GM19193 (cell line): ENCODE measurements around the gene CSNK1G3.

Source experiments
- POLR2A ChIP-seq: IDR thresholded peaks from 4 replicates; pipeline ENCODE4 v1.6.1; 2011; ENCODE audit not compliant: insufficient read depth, insufficient read length; ENCODE audit errors: extremely low read depth

The CSNK1G3 gene

GRCh38 chr5:123538670-123539459 is 26.9 kb downstream of the CSNK1G3 start:
- no peak for TF ChIP-seq POLR2A

- no peak for TF ChIP-seq POLR2A
Measured at GRCh38 chr5:123540534-123540933, 28.6 kb downstream of the CSNK1G3 start.

GRCh38 chr5:123543438-123543837 is 31.5 kb downstream of the CSNK1G3 start:
- no peak for TF ChIP-seq POLR2A

- no peak for TF ChIP-seq POLR2A
Measured at GRCh38 chr5:123545506-123545905, 33.5 kb downstream of the CSNK1G3 start.

- no peak for TF ChIP-seq POLR2A
Measured at GRCh38 chr5:123546657-123547056, 34.7 kb downstream of the CSNK1G3 start.

GRCh38 chr5:123549256-123549904 is 37.4 kb downstream of the CSNK1G3 start:
- no peak for TF ChIP-seq POLR2A

- no peak for TF ChIP-seq POLR2A
Measured at GRCh38 chr5:123554601-123555000, 42.6 kb downstream of the CSNK1G3 start.

- no peak for TF ChIP-seq POLR2A
Measured at GRCh38 chr5:123557907-123558306, 45.9 kb downstream of the CSNK1G3 start.

GRCh38 chr5:123558762-123559433 is 46.9 kb downstream of the CSNK1G3 start:
- TF ChIP-seq POLR2A: no peak

GRCh38 chr5:123559434-123559775 is 47.4 kb downstream of the CSNK1G3 start:
- no peak for TF ChIP-seq POLR2A

- no peak for TF ChIP-seq POLR2A
Measured at GRCh38 chr5:123561230-123561629, 49.3 kb downstream of the CSNK1G3 start.

- no peak for TF ChIP-seq POLR2A
Measured at GRCh38 chr5:123571927-123572326, 60.0 kb downstream of the CSNK1G3 start.

- no peak for TF ChIP-seq POLR2A
Measured at GRCh38 chr5:123578390-123578789, 66.4 kb downstream of the CSNK1G3 start.

GRCh38 chr5:123579410-123579809 is 67.4 kb downstream of the CSNK1G3 start:
- TF ChIP-seq POLR2A: no peak

GRCh38 chr5:123582550-123583285 is 70.7 kb downstream of the CSNK1G3 start:
- TF ChIP-seq POLR2A: no peak
